Measurements from ENCODE around the gene IMPDH2.

DNA sequence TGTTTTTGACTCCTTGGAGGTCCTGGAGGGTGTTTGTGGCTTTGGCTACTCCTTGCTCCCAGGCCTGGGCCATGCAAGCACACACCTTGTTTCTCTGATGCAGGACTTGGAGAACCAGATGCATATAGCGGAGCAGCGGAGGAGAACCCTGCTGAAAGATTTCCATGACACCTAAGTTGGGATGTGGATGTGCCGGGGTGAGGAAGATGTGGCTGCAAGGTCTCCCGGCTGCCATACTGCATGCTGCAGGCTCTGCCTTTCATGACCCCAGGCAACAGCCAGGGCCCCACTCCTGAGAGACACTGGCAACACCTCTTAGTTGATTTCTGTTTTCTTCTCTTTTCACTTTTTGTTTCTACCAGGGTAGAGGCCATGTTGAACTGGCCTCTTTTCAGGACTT, 46.1 kb downstream of the IMPDH2 start:
- no peak for TF ChIP-seq POLR2A (IDR thresholded peaks at IDR 0.05)
- TF ChIP-seq, protein P1, sequence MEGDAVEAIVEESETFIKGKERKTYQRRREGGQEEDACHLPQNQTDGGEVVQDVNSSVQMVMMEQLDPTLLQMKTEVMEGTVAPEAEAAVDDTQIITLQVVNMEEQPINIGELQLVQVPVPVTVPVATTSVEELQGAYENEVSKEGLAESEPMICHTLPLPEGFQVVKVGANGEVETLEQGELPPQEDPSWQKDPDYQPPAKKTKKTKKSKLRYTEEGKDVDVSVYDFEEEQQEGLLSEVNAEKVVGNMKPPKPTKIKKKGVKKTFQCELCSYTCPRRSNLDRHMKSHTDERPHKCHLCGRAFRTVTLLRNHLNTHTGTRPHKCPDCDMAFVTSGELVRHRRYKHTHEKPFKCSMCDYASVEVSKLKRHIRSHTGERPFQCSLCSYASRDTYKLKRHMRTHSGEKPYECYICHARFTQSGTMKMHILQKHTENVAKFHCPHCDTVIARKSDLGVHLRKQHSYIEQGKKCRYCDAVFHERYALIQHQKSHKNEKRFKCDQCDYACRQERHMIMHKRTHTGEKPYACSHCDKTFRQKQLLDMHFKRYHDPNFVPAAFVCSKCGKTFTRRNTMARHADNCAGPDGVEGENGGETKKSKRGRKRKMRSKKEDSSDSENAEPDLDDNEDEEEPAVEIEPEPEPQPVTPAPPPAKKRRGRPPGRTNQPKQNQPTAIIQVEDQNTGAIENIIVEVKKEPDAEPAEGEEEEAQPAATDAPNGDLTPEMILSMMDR (IDR thresholded peaks at IDR 0.05) = no peak
- no peak for TF ChIP-seq POLR2AphosphoS5 (IDR thresholded peaks at IDR 0.05)
